ENCODE results near the gene NUP62. TPM values are rescaled to one million over a fixed set of nuclear protein-coding genes. Genes with fewer than 3 reads are reported as not detected.

The NUP62 gene
- total RNA-seq, 1 donor from 2014 or later, result 61.1 TPM

DNA sequence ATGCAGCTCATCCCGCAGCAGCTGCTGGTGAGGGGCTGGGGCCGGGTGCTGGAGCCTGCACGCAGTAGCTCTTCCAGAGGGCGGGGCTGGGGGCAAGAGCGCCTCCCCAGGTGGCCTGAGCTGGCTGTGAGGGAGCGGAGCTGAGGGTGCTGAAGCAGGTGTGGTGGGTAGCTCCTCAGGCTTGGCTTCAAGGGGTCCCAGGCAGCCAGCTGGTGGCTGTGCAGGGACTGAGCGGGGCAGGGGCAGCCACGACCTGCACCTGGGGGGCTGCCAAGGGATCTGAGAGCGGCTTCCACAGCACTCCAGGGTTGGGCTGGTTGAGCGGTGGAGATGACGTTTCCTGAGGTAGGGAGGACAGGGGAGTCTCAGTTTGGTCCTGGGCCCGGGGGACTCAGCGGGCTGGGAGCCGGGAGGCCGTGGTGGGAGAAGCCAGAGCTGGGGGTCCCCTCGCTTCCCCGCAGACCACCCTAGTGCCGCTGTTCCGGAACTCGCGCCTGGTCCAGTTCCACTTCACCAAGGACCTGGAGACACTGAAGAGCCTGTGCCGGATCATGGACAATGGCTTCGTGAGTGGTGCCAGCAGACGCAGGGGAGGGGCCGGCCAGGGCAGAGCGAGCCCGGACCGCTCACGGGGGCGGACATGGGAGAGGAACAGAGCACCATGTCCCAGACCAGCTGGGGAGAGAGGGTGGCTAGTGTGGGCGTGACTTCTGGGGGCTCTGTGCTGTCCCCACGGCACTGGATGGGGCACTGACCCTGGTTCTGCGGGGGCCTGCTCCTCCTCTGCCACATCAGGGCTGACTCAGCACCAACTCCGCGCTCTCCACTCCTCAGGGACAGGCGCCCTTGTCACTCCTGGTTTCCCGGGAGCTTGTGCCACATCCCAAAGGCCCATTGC, 71.0 kb downstream of the NUP62 start:
- TF ChIP-seq, protein P1, sequence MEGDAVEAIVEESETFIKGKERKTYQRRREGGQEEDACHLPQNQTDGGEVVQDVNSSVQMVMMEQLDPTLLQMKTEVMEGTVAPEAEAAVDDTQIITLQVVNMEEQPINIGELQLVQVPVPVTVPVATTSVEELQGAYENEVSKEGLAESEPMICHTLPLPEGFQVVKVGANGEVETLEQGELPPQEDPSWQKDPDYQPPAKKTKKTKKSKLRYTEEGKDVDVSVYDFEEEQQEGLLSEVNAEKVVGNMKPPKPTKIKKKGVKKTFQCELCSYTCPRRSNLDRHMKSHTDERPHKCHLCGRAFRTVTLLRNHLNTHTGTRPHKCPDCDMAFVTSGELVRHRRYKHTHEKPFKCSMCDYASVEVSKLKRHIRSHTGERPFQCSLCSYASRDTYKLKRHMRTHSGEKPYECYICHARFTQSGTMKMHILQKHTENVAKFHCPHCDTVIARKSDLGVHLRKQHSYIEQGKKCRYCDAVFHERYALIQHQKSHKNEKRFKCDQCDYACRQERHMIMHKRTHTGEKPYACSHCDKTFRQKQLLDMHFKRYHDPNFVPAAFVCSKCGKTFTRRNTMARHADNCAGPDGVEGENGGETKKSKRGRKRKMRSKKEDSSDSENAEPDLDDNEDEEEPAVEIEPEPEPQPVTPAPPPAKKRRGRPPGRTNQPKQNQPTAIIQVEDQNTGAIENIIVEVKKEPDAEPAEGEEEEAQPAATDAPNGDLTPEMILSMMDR (IDR thresholded peaks at IDR 0.05; ENCODE audit: insufficient read depth, low read length, poor library complexity, severe bottlenecking), result no peak
- no peak for DNase-seq (ENCODE audit: low read depth)
- Histone ChIP-seq H3K27me3 (ENCODE audit: control insufficient read depth, insufficient read depth, low read length) (no peaks in the 10 kb centered on the region), H3K4me3 (ENCODE audit: low read depth, low read length) (no peak overlapping the region), H3K36me3 (ENCODE audit: control insufficient read depth, insufficient read depth, low read length) (peaks cover 14% of the 10 kb centered on the region)

DNA sequence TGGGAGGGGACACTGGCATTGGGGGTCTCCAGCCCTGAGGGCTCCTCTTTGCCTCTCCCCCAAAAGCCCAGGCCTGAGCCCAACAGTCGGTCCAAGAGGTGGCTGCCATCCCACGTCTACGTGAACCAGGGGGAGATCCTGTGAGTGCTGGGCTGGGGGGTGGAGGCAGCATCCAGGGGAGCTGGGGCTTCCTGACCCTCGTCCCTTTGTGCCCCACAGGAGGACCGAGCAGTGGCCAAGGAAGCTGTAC, 71.5 kb downstream of the NUP62 start:
- H3K36me3 ChIP-seq (ENCODE audit: control insufficient read depth, insufficient read depth, low read length), result peaks cover 14% of the 10 kb centered on the region
- no peak for DNase-seq (ENCODE audit: low read depth)
- H3K4me3 ChIP-seq (ENCODE audit: low read depth, low read length), result no peak overlapping the region
- TF ChIP-seq, protein P1 (IDR thresholded peaks at IDR 0.05; ENCODE audit: insufficient read depth, low read length, poor library complexity, severe bottlenecking), result no peak
- H3K27me3 ChIP-seq (ENCODE audit: control insufficient read depth, insufficient read depth, low read length), result no peaks in the 10 kb centered on the region

DNA sequence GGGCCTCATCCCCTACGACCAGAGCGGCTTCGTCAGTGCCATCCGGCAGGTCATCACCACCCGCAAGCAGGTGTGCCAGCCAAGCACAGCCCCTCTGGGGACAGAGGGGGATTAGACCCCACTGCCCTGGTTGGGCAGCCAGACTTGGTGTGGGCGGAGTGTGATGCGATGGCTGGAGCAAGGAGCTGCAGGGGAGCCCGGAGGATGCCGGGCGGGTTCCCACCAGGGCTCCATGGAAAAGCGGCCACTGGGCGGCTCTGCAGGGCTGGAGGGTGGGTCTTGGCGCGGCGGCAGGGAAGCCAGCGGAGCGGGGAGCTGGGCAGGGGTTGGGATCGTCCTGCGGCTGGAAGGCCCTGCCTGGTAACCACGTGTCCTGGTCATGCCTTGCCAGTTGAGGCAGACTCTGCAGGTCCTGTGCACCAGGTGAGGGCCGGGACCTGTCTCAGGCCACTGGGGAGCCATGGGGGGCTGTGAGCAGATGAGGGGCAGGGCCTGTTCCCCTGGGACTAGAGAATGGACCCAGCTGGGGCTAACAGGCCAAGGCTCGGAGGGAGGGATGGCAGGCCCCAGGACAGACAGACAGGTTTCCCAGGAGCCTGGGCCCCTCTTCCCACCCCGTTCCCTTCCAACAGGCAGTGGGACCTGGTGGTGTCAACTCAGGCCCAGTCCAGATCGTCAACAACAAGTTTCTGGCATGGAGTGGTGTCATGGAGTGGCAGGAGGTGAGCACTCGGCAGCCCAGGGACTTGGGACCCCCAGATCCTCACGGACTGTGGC, 72.1 kb downstream of the NUP62 start:
- H3K27me3 ChIP-seq (ENCODE audit: control insufficient read depth, insufficient read depth, low read length), result no peaks in the 10 kb centered on the region
- H3K36me3 ChIP-seq (ENCODE audit: control insufficient read depth, insufficient read depth, low read length), result peaks cover 14% of the 10 kb centered on the region
- H3K4me3 ChIP-seq (ENCODE audit: low read depth, low read length), result no peak overlapping the region
- DNase-seq (ENCODE audit: low read depth), result no peak
- TF ChIP-seq, protein P1 (IDR thresholded peaks at IDR 0.05; ENCODE audit: insufficient read depth, low read length, poor library complexity, severe bottlenecking), result no peak

Other genes starting within 250 kb of the NUP62 start
- gene ADM5, start 239.9 kb downstream of the NUP62 start, total RNA-seq, result 1.0 TPM in 2 replicates
- gene CPT1C, start 238.4 kb downstream of the NUP62 start, total RNA-seq, result 2.7 and 3.4 TPM in 2 replicates
- gene TSKS, start 166.2 kb downstream of the NUP62 start, total RNA-seq, result not detected in 2 replicates
- gene AP2A1, start 162.5 kb downstream of the NUP62 start, total RNA-seq, result 98.9 and 111 TPM in 2 replicates
- gene FUZ, start 116.2 kb downstream of the NUP62 start, total RNA-seq, result 13.2 and 14.8 TPM in 2 replicates
- 31.6 and 34.5 TPM in 2 replicates for gene MED25, start 111.2 kb downstream of the NUP62 start, total RNA-seq
- 47.9 and 71.1 TPM in 2 replicates for gene PTOV1, start 78.3 kb downstream of the NUP62 start, total RNA-seq
- gene PNKP, start 61.9 kb downstream of the NUP62 start, total RNA-seq, result 69.3 and 78.2 TPM in 2 replicates
- 23.2 and 34.6 TPM in 2 replicates for gene AKT1S1, start 52.1 kb downstream of the NUP62 start, total RNA-seq
- 17.4 and 28.1 TPM in 2 replicates for gene TBC1D17, start 51.8 kb downstream of the NUP62 start, total RNA-seq
- 6.2 and 8.2 TPM in 2 replicates for gene IL4I1, start 32.6 kb downstream of the NUP62 start, total RNA-seq
- gene ATF5, start 299 bp downstream of the NUP62 start, total RNA-seq, result 22.4 and 22.7 TPM in 2 replicates
- not detected in 2 replicates for gene SIGLEC11, start 31.7 kb upstream of the NUP62 start, total RNA-seq
- 20.5 and 43.4 TPM in 2 replicates for gene VRK3, start 95.9 kb upstream of the NUP62 start, total RNA-seq
- 10.2 and 13.2 TPM in 2 replicates for gene ZNF473, start 96.5 kb upstream of the NUP62 start, total RNA-seq
- not detected in 2 replicates for gene IZUMO2, start 233.8 kb upstream of the NUP62 start, total RNA-seq